K562 (cell line): ENCODE measurements around the gene ST3GAL5. TPM values are rescaled to one million over a fixed set of nuclear protein-coding genes. Genes with fewer than 3 reads are reported as not detected.
A peak's percentile ranks its signal among the peaks of the same experiment; 100 is the strongest.

Experiments used
- ATAC-seq: fragments of 200-7000 bp; cut with Tn5 transposase; 3 replicates; pipeline ENCODE4 v1.9.1; 2020; ENCODE audit warnings: moderate library complexity
- BruUV-seq: library from RNA; stranded (reverse); fragments of 400-500 nt; replicated peaks from 2 replicates; lab custom pipeline; 2021; lab: Mats Ljungman, UMichigan
- CTCF ChIA-PET: fragments of 300-600 bp; formaldehyde crosslinking; extraction: SDS; loops from one replicate; lab custom pipeline; 2021; ENCODE audit warnings: low intra/inter-chr PET ratio; lab: Yijun Ruan, JAX
- POLR2A ChIA-PET: fragments of 300-600, 350-650 bp; sonication (Branson Sonifier 250); formaldehyde crosslinking; extraction: SDS; loops from one replicate; lab custom pipeline; 2021; ENCODE audit warnings: antibody characterized with exemption, inconsistent platforms; lab: Yijun Ruan, JAX
- DNase-seq, 4 experiments: peaks; one replicate each; pipeline versions ENCODE4 v3.0.0 to v3.0.0-alpha.2; 2011 to 2018; ENCODE audit warnings: low spot score in 3 of 4, mixed read lengths in 3 of 4; ENCODE audit errors: extremely low read depth in 1 of 4
- FAIRE-seq: peaks from 2 replicates; lab custom pipeline; 2011; peaks lifted over from hg19 to GRCh38; lab: Jason Lieb, UNC
- H2AFZ ChIP-seq: 2 replicates; pipeline ENCODE4 v1.6.0; 2011; ENCODE audit warnings: low read depth, low read length, control low read depth, inconsistent platforms
- H3K27ac ChIP-seq: fragments of 200-600 bp; 3 replicates; pipeline ENCODE4 v1.8.0; 2011; ENCODE audit warnings: low read depth, mild to moderate bottlenecking, control low read depth, inconsistent platforms, low read length, moderate library complexity, mixed read lengths; ENCODE audit errors: extremely low read depth
- H3K27me3 ChIP-seq, 2 experiments: fragments of 300-600 bp in 1 of 2; 2 replicates in 1 of 2; 3 replicates in 1 of 2; pipeline versions ENCODE4 v1.6.0 to v1.8.0; 2011; ENCODE audit warnings: inconsistent platforms in 2 of 2, low read length in 2 of 2, mild to moderate bottlenecking in 1 of 2, mixed read lengths in 1 of 2, moderate library complexity in 1 of 2; ENCODE audit not compliant: control insufficient read depth in 2 of 2, insufficient read depth in 2 of 2
- H3K36me3 ChIP-seq: fragments of 300-600 bp; 3 replicates; pipeline ENCODE4 v1.8.0; 2011; ENCODE audit warnings: mild to moderate bottlenecking, low read length, inconsistent platforms; ENCODE audit not compliant: control insufficient read depth, insufficient read depth
- H3K4me1 ChIP-seq, 2 experiments: fragments of 200-600 bp in 1 of 2; replicated peaks in 1 of 2; 2 replicates in 1 of 2; 3 replicates in 1 of 2; pipeline versions ENCODE4 v1.5.1 to v1.8.0; 2011; ENCODE audit warnings: inconsistent platforms in 2 of 2, low read length in 2 of 2, mild to moderate bottlenecking in 1 of 2, mixed read lengths in 1 of 2, moderate library complexity in 1 of 2; ENCODE audit not compliant: control insufficient read depth in 2 of 2, insufficient read depth in 2 of 2
- H3K4me2 ChIP-seq: 2 replicates; pipeline ENCODE4 v1.6.1; 2011; ENCODE audit warnings: low read length, control low read depth, inconsistent platforms, mixed read lengths; ENCODE audit not compliant: insufficient read depth
- H3K4me3 ChIP-seq: fragments of 200-600 bp; sonication (generic), shearing (Covaris generic); 2 replicates; pipeline ENCODE4 v1.5.1; 2016; ENCODE audit warnings: control low read depth, inconsistent platforms
- H3K79me2 ChIP-seq: fragments of 200-600 bp; 3 replicates; pipeline ENCODE4 v1.8.0; 2011; ENCODE audit warnings: low read length, inconsistent platforms; ENCODE audit not compliant: control insufficient read depth, insufficient read depth
- H3K9ac ChIP-seq, 2 experiments: 2 replicates each; pipeline versions ENCODE4 v1.6.0 to v1.6.1; 2011; ENCODE audit warnings: low read depth in 2 of 2, low read length in 2 of 2, control low read depth in 1 of 2, inconsistent platforms in 1 of 2, mild to moderate bottlenecking in 1 of 2, mixed read lengths in 1 of 2; ENCODE audit not compliant: insufficient read depth in 1 of 2
- H3K9me1 ChIP-seq: one replicate; pipeline ENCODE4 v1.6.0; 2011; ENCODE audit warnings: inconsistent platforms, mild to moderate bottlenecking, low read length, moderate library complexity; ENCODE audit not compliant: control insufficient read depth, insufficient read depth
- H3K9me3 ChIP-seq: replicated peaks from 2 replicates; pipeline ENCODE4 v1.5.1; 2011; ENCODE audit warnings: low read depth, low read length, inconsistent platforms; ENCODE audit not compliant: control insufficient read depth, insufficient read depth
- H4K20me1 ChIP-seq: replicated peaks from 2 replicates; pipeline ENCODE4 v1.6.1; 2011; ENCODE audit warnings: low read length, inconsistent platforms, mixed read lengths; ENCODE audit not compliant: control insufficient read depth, insufficient read depth
- BRCA1 ChIP-seq, 2 experiments: fragments of 450-650 bp in 1 of 2; sonication (generic) in 1 of 2; formaldehyde crosslinking in 1 of 2; IDR thresholded peaks; 2 replicates each; pipeline versions ENCODE4 v1.5.0 to v1.6.1; 2017 to 2020; ENCODE audit warnings: mild to moderate bottlenecking in 1 of 2, missing genetic modification reagents in 1 of 2
- DPF2 ChIP-seq: fragments of 450-650 bp; IDR thresholded peaks from 2 replicates; pipeline ENCODE4 v1.6.1; 2016
- SPI1 ChIP-seq: IDR thresholded peaks from 2 replicates; pipeline ENCODE4 v1.6.1; 2011; ENCODE audit warnings: low read depth, low read length, control low read depth, borderline replicate concordance
- SREBF1 ChIP-seq: fragments of 150-350 bp; IDR thresholded peaks from 2 replicates; pipeline ENCODE4 v1.6.1; 2014; ENCODE audit warnings: antibody characterized with exemption, low read depth, low read length, borderline replicate concordance
- ZC3H8 ChIP-seq: fragments of 450-650 bp; IDR thresholded peaks from 2 replicates; pipeline ENCODE4 v1.6.1; 2017
- ZNF121 ChIP-seq: sonication (generic); formaldehyde crosslinking; conservative IDR thresholded peaks from 2 replicates; pipeline ENCODE4 v1.8.0; 2022; ENCODE audit warnings: missing genetic modification reagents
- WGBS: fragments of 100-300 bp; shearing (Covaris generic); methylation state at CpG from one replicate; pipeline ENCODE4 v1.1.6; 2016; ENCODE audit warnings: low coverage, mixed read lengths; ENCODE audit not compliant: insufficient coverage; ENCODE audit errors: missing lambda C conversion rate; 5-methylcytosine and 5-hydroxymethylcytosine counted together
- in situ Hi-C: fragments of 300-500 bp; cut with MboI; formaldehyde crosslinking; loops from 4 replicates; pipeline ENCODE4 v1.15.0; 2018; ENCODE audit warnings: inconsistent platforms, mixed read lengths
- intact Hi-C: fragments of 100-400 bp; cut with micrococcal nuclease; formaldehyde crosslinking; loops from 2 replicates; pipeline ENCODE4 v1.14.2; 2022
- polyA plus RNA-seq, 8 experiments: library from polyadenylated mRNA; depleted of rRNA in 4 of 8; stranded (reverse) in 5 of 8; unstranded in 3 of 8; fragments of >200 nt; fragmentation: Nextera tagmentation in 2 of 8; fragmentation: Illumina TruSeq in 1 of 8; extraction: Ambion mirVana in 2 of 8; extraction: Trizol in 1 of 8; gene quantifications; 2 replicates each; pipeline versions ENCODE4 v1.2.1 to v1.2.3, GENCODE V29; 2011 to 2014; ENCODE audit warnings: inconsistent platforms in 1 of 8, missing spikeins in 1 of 8
- total RNA-seq, 7 experiments: library from RNA; depleted of rRNA in 6 of 7; stranded (reverse); fragments of >200 nt in 6 of 7; fragmentation: Illumina TruSeq in 2 of 7; extraction: Trizol in 2 of 7; gene quantifications; 2 replicates each; pipeline versions ENCODE4 v1.2.1 to v1.2.3, GENCODE V29; 2011 to 2021; ENCODE audit warnings: low replicate concordance in 1 of 7
- TF ChIP-seq, protein P1 (sequence below), 2 experiments: fragments of 450-650 bp in 1 of 2; IDR thresholded peaks; 2 replicates each; pipeline ENCODE4 v1.6.1; 2011 to 2017; ENCODE audit warnings: low read depth in 2 of 2, antibody characterized with exemption in 1 of 2, borderline replicate concordance in 1 of 2, low read length in 1 of 2, mild to moderate bottlenecking in 1 of 2, mixed read lengths in 1 of 2; ENCODE audit not compliant: control insufficient read depth in 1 of 2
- TF ChIP-seq, protein P2 (sequence below): fragments of 450-650 bp; formaldehyde crosslinking; IDR thresholded peaks from 2 replicates; pipeline ENCODE4 v1.4.0; 2022; ENCODE audit warnings: missing genetic modification characterization
- TF ChIP-seq, protein P3 (sequence below): sonication (generic); formaldehyde crosslinking; IDR thresholded peaks from 2 replicates; pipeline ENCODE4 v1.8.1; 2022; ENCODE audit warnings: missing genetic modification reagents
- TF ChIP-seq, protein P4 (sequence below), 2 experiments: IDR thresholded peaks; 2 replicates each; pipeline ENCODE4 v1.6.1; 2011; ENCODE audit warnings: borderline replicate concordance in 1 of 2, control low read depth in 1 of 2, low read depth in 1 of 2, low read length in 1 of 2, mild to moderate bottlenecking in 1 of 2, mixed read lengths in 1 of 2, moderate library complexity in 1 of 2; ENCODE audit not compliant: insufficient read depth in 1 of 2, insufficient read length in 1 of 2, poor library complexity in 1 of 2, severe bottlenecking in 1 of 2; ENCODE audit errors: extremely low read depth in 1 of 2
- TF ChIP-seq, protein P5 (sequence below): fragments of 450-650 bp; formaldehyde crosslinking; IDR thresholded peaks from 2 replicates; pipeline ENCODE4 v1.4.0; 2020; ENCODE audit warnings: mild to moderate bottlenecking, moderate library complexity

Gene ST3GAL5
- total and polyA plus RNA-seq, 9 of the 15 experiments (the other 6 are each of a cell fraction or from before 2014, with no cell fraction given) = 1.6 to 10.0 (median 4.2) TPM

DNA sequence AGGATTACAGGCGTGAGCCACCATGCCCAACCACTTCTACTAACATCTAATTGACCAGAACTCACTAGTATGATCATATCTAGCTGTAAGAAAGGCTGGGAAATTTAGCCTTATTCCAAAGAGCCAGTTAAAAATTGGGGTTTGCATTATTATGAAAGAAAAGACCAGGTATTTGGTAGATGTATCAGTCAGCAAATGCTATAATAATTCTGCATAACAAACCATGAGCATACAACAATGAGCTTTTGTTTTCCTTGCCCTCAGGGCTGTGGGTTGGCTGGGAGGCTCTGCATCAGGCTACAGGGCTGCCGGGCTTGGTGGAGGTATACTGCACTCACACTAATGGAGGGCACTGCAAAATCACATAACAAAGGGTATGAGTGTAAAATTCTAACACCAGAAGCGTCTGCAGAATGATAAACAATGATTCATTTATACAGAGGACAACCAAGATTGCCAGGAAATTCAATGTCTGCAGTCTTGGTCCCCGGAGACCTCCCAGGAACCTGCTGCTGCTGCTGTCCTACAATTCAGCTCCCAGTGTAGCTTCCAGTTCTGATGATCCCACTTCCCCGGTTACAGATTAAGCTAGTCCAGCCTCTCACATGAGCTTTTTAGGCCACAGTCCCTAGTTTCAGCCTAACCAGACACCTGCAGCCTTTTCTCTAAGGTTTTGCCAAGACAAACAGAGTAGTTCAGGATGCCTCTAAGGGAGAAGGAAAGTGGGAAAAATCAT lies 32.2 kb upstream of the ST3GAL5 start:
- Histone ChIP-seq H4K20me1 (no peaks in the 10 kb centered on the region), H3K4me1 (peaks cover 0 to 18% of the 10 kb centered on the region in 2 experiments; a peak in 4 of 5 replicates), H3K4me2 (peak overlapping the region; percentile 51), H3K36me3 (no peaks in the 10 kb centered on the region), H3K9me3 (no peaks in the 10 kb centered on the region), H3K79me2 (no peaks in the 10 kb centered on the region), H3K27ac (no peak overlapping the region), H3K9ac (no peak overlapping the region), H3K4me3 (no peak overlapping the region), H3K9me1 (no peaks in the 10 kb centered on the region), H3K27me3 (no peaks in the 10 kb centered on the region; a peak in 1 of 5 replicates), H2AFZ (no peak overlapping the region)
- in situ Hi-C loops (no loop called here), intact Hi-C loops (loop anchor here (1.0 kb wide), 1 partner anchor 72 kb away; no protein-coding TSS in a partner anchor)
- POLR2A ChIA-PET = interaction anchor here (0.6 to 1.9 kb wide), 6 partner anchors 9 to 41 kb away, joined by 3 to 7 read pairs (median 4); no protein-coding TSS in a partner anchor
- FAIRE-seq (no peak), ATAC-seq (peak; percentile 21), DNase-seq (peak in 1 of 4 experiments; percentile 24)
- CTCF ChIA-PET = no interaction called here
- WGBS = 36% methylated on average over 5 of the region's 5 CpGs
- BruUV-seq = no TSS peak
- TF ChIP-seq, protein P1, sequence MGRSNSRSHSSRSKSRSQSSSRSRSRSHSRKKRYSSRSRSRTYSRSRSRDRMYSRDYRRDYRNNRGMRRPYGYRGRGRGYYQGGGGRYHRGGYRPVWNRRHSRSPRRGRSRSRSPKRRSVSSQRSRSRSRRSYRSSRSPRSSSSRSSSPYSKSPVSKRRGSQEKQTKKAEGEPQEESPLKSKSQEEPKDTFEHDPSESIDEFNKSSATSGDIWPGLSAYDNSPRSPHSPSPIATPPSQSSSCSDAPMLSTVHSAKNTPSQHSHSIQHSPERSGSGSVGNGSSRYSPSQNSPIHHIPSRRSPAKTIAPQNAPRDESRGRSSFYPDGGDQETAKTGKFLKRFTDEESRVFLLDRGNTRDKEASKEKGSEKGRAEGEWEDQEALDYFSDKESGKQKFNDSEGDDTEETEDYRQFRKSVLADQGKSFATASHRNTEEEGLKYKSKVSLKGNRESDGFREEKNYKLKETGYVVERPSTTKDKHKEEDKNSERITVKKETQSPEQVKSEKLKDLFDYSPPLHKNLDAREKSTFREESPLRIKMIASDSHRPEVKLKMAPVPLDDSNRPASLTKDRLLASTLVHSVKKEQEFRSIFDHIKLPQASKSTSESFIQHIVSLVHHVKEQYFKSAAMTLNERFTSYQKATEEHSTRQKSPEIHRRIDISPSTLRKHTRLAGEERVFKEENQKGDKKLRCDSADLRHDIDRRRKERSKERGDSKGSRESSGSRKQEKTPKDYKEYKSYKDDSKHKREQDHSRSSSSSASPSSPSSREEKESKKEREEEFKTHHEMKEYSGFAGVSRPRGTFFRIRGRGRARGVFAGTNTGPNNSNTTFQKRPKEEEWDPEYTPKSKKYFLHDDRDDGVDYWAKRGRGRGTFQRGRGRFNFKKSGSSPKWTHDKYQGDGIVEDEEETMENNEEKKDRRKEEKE (IDR thresholded peaks at IDR 0.05; ENCODE audit: borderline replicate concordance in 1 of 2, control insufficient read depth in 1 of 2, low read depth in 2 of 2, low read length in 1 of 2) = no peak
- TF ChIP-seq ZC3H8 = no peak
- TF ChIP-seq, protein P2, sequence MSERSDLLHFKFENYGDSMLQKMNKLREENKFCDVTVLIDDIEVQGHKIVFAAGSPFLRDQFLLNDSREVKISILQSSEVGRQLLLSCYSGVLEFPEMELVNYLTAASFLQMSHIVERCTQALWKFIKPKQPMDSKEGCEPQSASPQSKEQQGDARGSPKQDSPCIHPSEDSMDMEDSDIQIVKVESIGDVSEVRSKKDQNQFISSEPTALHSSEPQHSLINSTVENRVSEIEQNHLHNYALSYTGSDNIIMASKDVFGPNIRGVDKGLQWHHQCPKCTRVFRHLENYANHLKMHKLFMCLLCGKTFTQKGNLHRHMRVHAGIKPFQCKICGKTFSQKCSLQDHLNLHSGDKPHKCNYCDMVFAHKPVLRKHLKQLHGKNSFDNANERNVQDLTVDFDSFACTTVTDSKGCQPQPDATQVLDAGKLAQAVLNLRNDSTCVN (CRISPR knock-in tag) = no peak
- TF ChIP-seq SREBF1 = no peak
- TF ChIP-seq, protein P3, sequence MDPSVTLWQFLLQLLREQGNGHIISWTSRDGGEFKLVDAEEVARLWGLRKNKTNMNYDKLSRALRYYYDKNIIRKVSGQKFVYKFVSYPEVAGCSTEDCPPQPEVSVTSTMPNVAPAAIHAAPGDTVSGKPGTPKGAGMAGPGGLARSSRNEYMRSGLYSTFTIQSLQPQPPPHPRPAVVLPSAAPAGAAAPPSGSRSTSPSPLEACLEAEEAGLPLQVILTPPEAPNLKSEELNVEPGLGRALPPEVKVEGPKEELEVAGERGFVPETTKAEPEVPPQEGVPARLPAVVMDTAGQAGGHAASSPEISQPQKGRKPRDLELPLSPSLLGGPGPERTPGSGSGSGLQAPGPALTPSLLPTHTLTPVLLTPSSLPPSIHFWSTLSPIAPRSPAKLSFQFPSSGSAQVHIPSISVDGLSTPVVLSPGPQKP (CRISPR knock-in tag) = no peak
- TF ChIP-seq BRCA1 (IDR thresholded peaks at IDR 0.05) = no peak
- TF ChIP-seq BRCA1 (CRISPR knock-in tag; IDR thresholded peaks at IDR 0.05) = no peak
- TF ChIP-seq, protein P4, sequence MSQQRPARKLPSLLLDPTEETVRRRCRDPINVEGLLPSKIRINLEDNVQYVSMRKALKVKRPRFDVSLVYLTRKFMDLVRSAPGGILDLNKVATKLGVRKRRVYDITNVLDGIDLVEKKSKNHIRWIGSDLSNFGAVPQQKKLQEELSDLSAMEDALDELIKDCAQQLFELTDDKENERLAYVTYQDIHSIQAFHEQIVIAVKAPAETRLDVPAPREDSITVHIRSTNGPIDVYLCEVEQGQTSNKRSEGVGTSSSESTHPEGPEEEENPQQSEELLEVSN (IDR thresholded peaks at IDR 0.05; ENCODE audit: borderline replicate concordance in 1 of 2, extremely low read depth in 1 of 2, insufficient read depth in 1 of 2, insufficient read length in 1 of 2, low read depth in 1 of 2, low read length in 1 of 2, poor library complexity in 1 of 2, severe bottlenecking in 1 of 2) = no peak
- TF ChIP-seq DPF2 = no peak
- no peak for TF ChIP-seq ZNF121 (CRISPR knock-in tag)
- TF ChIP-seq SPI1 = no peak
- TF ChIP-seq, protein P5, sequence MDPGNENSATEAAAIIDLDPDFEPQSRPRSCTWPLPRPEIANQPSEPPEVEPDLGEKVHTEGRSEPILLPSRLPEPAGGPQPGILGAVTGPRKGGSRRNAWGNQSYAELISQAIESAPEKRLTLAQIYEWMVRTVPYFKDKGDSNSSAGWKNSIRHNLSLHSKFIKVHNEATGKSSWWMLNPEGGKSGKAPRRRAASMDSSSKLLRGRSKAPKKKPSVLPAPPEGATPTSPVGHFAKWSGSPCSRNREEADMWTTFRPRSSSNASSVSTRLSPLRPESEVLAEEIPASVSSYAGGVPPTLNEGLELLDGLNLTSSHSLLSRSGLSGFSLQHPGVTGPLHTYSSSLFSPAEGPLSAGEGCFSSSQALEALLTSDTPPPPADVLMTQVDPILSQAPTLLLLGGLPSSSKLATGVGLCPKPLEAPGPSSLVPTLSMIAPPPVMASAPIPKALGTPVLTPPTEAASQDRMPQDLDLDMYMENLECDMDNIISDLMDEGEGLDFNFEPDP (CRISPR knock-in tag) = no peak
